ENCODE data around the gene TTC7B.
"Not testable (repeated sequence)": the region's sequence is repeated elsewhere in the genome, so short reads cannot be mapped to it uniquely, and the experiment has no call there.

The TTC7B gene

GRCh38 chr14:90538716-90539495, 277.3 kb downstream of the TTC7B start:
- no peak for DNase-seq

GRCh38 chr14:90538095-90538494, 278.1 kb downstream of the TTC7B start:
- DNase-seq: no peak

DNA sequence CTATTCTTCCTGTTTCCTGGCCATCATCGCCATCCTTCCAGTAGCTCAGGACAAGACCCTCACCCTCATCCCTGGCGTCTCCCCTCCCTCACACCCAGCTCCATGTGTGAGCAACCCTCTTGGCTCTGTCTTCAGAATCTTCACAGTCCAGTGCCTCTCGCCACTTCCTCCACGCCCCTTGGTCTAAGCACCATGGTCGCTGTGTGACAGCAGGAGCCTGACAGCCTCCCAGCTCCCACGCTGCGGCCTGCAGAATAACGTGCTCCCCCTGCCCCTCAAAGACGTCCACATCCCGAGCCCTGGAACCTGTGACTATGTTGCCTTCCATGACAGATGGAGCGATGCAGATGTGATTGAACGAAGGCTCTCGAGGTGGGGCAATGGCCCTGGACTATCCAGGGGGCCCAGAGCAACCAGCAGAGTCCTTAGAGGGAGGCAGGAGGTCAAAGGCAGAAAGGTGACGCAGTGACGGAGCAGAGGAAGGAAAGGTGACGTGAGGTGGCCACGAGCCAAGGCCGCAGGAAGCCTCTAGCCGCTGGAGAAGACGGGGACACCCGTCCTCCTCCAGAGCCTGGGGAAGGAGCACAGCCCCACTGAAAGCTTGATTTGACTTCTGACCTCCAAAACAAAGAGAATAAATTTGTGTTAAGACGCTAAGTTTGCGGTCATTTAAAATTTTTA, 279.6 kb downstream of the TTC7B start:
- no peak for DNase-seq

DNA sequence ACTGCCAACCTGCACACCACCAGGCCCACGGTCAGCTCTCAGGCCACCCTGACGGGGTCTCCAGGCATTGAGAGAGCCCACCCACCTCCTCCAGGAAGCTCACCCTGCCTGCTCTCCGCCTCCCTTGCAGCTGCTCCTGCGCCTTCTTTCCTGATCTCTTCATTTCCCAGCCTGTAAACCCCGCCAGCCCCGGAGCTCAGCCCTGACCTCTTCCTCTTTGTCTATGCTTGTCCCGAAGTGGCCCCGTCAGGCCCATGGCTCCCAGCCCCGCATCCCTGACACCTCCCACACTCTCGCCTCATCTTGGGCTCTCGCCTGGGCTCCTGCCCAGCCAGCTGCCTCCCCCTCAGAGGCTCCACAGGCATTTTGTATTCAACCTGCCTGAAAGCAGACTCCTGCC, 280.1 kb downstream of the TTC7B start:
- peak; percentile 32 to 61 for DNase-seq

DNA sequence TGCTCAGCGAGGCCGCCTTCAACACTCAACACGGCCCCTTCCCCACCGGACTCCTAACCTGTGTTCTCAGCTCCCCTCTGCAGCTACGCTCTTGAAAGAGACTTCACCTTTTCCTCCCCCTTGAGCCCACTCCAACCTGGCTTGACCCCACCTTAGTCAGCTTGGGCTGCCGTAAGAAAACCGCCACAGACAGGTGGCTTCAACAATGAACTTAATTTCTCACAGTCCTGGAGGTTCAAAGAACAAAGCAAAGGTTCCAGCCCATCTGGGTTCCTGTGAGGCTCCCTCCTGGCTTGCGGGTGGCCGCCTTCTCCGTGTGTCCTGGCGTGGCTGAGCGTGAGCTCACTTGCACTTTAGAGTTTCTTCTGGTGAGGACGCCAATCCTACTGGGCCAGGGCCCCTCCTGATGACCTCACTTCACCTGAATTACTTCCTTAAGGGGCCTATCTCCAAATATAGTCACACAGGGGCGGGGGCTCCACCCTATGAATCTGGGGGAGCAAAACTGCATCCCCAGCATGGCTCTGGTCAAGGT, 280.6 kb downstream of the TTC7B start:
- DNase-seq: no peak

GRCh38 chr14:90534838-90535555, 281.2 kb downstream of the TTC7B start:
- no peak for DNase-seq

DNA sequence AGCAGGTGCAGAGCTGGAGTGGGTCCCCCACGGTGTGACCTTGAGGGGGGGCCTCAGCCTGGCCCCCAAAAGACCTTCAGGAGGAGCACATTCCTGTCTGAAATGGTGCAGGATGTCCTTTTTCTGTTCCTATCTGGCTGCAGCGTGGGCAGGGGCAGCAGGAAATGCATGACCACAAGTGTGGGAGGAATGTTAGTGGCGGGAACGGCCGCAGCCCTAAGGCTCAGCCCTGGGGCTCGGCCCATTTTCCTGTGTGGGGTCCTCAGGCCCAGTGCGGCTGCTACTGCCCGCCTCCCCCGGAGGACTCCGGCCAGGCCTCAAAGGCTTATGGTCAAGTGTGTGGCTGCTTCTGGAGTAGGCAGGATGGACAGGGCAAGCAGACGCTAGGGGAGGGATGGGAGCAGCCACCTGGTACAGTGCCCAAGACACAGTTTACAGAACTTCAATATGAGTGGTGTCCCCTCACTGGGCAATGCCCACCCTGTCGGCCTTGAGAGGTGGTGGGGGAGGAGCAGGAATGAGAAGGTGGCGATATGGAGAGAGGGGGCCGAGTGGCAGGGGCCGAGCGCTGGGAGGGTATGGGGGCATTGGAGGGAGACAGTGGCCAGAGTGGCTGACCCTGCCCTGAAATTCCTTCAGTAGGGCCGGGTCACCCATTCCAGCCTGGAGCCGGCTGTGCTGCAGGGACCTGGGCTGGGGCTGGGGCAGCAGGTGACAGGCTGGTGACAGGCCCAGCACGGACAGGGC, 282.0 kb downstream of the TTC7B start:
- DNase-seq: peak; percentile 55 to 71

DNA sequence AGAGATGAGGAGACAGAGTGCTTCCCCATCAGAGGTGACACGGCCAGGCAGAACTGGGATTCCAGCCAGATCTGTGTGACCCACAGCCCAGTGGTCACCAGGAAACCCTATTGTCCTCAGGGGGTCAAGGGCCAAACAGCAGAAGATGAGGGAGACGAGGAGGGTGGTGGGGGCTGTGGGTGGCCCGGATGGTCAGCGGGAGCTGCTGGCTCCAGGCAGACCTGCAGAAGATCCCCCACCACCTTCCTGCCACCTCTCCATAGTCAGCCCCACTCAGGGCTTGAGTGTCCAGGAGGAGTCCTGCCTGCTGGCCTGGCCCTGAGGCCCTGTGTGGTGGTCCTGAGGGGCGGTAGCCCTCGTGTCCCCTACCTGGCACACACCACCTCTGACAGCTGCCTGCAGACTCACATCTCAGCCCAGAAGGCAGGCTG, 282.6 kb downstream of the TTC7B start:
- DNase-seq: peak; percentile 26 to 46

DNA sequence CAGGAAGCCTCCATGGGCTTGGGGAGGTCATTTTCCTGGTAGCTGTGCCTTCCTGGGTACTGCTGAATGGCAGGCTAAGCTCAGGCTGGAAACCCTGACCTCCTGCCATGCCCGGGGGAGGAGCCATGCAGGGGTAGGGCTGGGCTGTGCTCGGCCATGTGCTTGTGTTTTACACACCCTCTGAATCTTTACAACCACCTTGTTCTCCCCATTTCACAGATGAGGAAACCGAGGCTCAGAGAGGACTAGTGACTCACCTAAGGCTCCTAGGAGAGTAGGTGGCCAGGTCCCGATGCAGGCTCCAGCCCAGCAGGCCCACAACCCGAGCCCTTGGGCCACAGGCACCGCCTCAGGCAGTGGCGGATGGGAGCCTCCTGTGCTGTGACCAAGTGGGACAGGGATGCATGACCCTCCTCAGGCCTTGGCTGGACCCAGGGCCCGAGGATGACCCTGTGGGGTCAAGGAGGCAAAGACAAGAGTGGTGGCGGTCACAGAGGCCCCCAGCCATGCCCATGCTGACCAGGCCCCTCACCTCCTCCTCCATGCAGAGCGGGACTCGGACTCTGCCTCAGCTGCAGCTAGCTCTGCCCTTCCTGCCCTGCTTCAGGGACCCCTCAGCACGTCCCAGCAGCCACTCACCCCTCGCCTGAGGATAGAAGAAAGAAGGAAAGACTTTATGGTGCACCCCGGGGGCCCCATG, 283.3 kb downstream of the TTC7B start:
- DNase-seq: no peak

DNA sequence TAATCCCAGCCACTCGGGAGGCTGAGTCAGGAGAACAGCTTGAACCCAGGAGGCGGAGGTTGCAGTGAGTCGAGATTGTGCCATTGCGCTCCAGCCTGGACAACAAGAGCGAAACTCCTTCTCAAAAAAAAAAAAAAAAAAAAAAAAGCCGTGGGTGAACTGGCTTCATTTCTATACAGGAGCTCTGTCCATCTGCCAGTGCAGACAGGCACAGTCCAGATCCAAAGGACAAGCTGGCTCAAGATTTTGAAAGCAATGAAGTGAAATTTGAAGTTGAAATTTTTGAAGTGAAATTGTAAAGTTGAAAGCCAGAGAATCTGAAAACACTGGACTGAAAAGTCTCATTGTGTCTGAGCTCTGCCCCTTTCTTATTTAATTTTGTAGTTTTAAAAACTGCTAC, 284.7 kb downstream of the TTC7B start:
- DNase-seq: no peak

GRCh38 chr14:90530523-90530922, 285.7 kb downstream of the TTC7B start:
- DNase-seq: no peak

DNA sequence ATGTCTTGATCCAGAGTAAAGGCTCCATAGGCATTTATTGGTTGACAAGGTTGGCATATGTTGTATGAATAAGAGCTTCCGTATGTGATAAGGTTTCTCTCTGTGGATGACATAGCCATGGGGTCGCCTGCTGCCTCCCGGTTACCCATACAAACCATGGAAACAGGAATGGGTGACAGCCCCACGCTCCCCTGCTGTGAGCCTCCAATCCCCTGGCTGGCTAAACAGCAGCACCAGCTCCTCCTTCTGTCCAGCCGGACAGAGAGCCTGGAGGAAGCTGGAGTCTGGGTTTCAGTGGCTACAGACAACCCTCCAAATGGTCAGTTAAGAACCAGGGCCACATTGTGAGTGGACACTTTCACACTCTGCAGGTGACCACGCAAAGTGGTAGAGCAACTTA, 288.3 kb downstream of the TTC7B start:
- no peak for DNase-seq

- DNase-seq: not testable (repeated sequence)
These were observed 289.7 kb downstream of the TTC7B start for GRCh38 chr14:90526536-90526935.

DNA sequence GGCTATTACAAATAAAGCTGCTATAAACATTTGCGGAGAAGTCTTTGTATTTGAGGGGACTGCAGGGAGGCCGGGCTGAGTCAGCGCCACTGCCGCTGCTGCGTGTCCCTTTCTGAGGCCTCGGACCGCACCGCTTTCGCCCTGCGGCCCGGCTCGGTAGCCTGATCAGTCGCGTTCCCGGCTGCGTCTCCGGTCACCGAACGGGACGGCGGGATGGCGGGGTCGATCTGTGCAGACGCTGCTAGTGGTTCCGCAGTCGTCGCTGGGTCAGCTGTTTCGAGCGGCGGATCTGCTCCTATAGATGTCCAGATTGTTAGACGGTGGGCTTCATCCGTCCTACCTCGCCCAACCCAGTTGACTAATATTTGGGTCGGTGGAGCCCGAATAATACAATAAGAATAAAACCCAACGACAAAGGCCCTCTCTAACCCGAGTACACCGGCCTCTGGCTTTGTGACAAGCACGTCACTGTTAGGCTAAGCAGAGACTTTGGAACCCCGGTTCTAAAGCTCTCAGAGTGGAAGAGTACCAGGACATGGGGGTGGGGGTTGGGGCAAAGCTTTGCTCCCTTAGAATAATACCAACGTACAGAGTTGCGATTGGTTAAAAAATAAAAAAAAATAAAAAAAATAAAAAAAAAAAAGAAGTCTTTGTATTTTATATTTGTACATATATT, 290.7 kb downstream of the TTC7B start:
- not testable (repeated sequence) for DNase-seq

DNA sequence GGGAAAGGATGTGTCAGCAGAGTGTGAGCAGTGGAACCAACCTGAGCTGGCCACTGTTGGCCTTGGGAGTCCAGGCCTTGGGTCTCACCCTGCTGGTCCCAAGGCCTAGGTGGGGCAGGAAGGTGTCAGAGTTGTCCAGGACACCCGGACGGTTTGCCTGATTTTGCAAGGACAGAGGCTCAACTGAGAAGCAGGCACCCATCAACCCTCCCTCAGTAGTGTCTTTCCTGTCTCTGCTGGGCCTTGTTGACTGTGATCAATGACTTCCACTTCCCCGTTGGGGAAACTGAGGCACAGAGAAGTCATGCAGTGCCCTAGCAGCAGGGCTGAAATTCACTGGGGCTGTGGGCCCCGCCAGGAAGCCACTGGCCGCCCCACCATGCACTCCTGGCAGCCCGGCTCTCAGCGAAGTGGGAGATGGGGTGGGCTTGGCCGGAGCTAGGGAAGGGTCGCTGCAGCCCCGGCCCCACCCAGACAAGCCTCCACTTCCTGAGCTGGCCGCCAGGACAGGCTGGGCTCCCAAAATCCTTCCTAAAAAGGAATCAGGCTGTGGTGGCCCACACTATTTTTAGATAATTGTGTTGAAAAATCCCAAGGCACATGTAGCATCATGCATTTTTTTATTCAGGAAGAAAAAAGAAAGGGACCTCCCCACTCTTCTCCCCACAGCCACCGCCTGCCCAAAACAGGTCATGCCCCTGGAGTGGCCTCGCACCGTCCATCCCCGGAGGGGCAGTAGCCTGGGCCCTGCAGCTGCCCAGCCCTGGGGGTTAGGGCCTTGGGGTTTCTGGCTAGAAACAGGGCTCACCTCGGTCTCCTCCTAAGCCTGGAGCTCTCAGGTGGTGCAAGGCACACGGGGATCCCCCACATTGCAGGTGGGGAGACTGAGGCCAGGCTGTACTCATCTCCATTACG, 292.0 kb downstream of the TTC7B start:
- DNase-seq: no peak

- no peak for DNase-seq
These were observed 292.7 kb downstream of the TTC7B start for GRCh38 chr14:90523544-90523943.

DNA sequence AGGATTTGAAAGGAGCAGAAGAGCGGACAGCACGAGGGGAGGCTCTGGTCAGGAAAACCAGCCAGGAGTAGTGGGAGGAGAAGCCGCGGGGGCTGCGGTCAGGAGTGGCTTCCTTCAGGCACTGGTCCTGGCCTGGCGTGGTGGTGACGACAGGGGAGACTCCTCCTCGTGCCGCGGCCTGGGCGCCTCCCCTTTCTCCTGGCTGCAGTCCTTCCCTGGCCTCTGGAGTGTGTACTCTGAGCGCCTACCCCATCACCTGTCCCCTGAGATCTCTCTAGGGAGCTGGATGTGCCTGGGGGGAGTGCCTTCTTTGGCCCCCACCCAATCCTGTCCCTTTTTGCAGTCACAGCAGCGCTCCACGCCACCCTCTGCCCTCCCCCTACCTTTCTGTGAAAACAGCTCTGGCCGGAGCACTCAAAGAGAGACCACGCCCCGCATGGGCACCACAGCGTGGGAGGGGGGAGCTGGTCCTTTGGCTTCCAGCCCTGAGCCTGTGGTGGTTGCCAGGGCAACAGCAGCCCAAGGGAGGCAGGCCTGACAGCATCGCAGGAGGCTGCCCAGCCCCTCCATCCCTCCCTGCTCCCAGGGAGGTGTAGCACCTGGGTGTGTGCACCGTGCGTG, 293.5 kb downstream of the TTC7B start:
- DNase-seq: no peak

- no peak for DNase-seq
These were observed 294.2 kb downstream of the TTC7B start for GRCh38 chr14:90521930-90522483.

Measured in inflammatory macrophage (primary cell).